Colonic mucosa (tissue), 4 donors: ENCODE measurements around the gene TBC1D16. TPM values are rescaled to one million over a fixed set of nuclear protein-coding genes. Genes with fewer than 3 reads are reported as not detected.
A peak's percentile ranks its signal among the peaks of the same experiment; 100 is the strongest.

Experiments used
- DNase-seq: peaks from one replicate; pipeline ENCODE4 v3.0.0-alpha.2; 2020
- H3K27ac ChIP-seq: fragments of 200-600 bp; one replicate; pipeline ENCODE4 v1.8.0; 2021
- H3K27me3 ChIP-seq: fragments of 200-600 bp; one replicate; pipeline ENCODE4 v1.8.0; 2021
- H3K36me3 ChIP-seq: fragments of 200-600 bp; one replicate; pipeline ENCODE4 v1.8.0; 2021
- H3K4me1 ChIP-seq: fragments of 200-600 bp; one replicate; pipeline ENCODE4 v1.8.0; 2021; ENCODE audit warnings: mild to moderate bottlenecking
- H3K4me3 ChIP-seq: fragments of 200-600 bp; one replicate; pipeline ENCODE4 v1.8.0; 2021
- H3K9ac ChIP-seq, 2 donors: one replicate each; pipeline ENCODE4 v1.7.0; 2013; ENCODE audit warnings: control low read depth in 2 of 2, low read depth in 2 of 2, low read length in 2 of 2
- H3K9me3 ChIP-seq: fragments of 200-600 bp; one replicate; pipeline ENCODE4 v1.8.0; 2021
- CTCF ChIP-seq: fragments of 200-600 bp; IDR thresholded peaks from one replicate; pipeline ENCODE4 v1.8.0; 2022; ENCODE audit warnings: antibody characterized with exemption, mild to moderate bottlenecking
- intact Hi-C: fragments of 100-400 bp; cut with DNase I; formaldehyde crosslinking; loops from one replicate; pipeline ENCODE4 v1.14.1; 2022
- total RNA-seq, 2 donors: library from RNA; stranded (reverse); fragmentation: NEBNext Ultra II Directional in 1 of 2; extraction: Animal tissue kit (Norgen Biotek cat#: 25700) in 1 of 2; gene quantifications; one replicate each; pipeline ENCODE4 v1.2.1, GENCODE V29; 2021
- donor health status: healthy.
- donor health status: DM: no; HTN: no; CAD: no.
- donor health status: DM: no; HTN: no; CAD: no.

Gene TBC1D16
- total RNA-seq, 2 donors from 2014 or later, result 14.4 to 19.8 TPM

GRCh38 chr17:79947351-79948031 lies 88.2 kb downstream of the TBC1D16 start:
- Histone ChIP-seq H3K36me3 (no peaks in the 10 kb centered on the region), H3K9ac (no peak overlapping the region), H3K27ac (no peak overlapping the region), H3K27me3 (no peaks in the 10 kb centered on the region), H3K9me3 (no peaks in the 10 kb centered on the region), H3K4me3 (no peak overlapping the region), H3K4me1 (no peaks in the 10 kb centered on the region)
- DNase-seq, result peak; percentile 15
- intact Hi-C loops, result no loop called here
- TF ChIP-seq CTCF, result no peak

- no peaks in the 10 kb centered on the region for H3K4me1 ChIP-seq
- H3K9me3 ChIP-seq, result no peaks in the 10 kb centered on the region
- H3K4me3 ChIP-seq, result no peak overlapping the region
- H3K36me3 ChIP-seq, result no peaks in the 10 kb centered on the region
- no peak overlapping the region for H3K27ac ChIP-seq
- intact Hi-C loops, result no loop called here
- H3K27me3 ChIP-seq, result no peaks in the 10 kb centered on the region
- TF ChIP-seq CTCF, result no peak
- peak; percentile 15 for DNase-seq
- no peak overlapping the region for H3K9ac ChIP-seq
Measured at GRCh38 chr17:79946352-79947231, 89.1 kb downstream of the TBC1D16 start.

DNA sequence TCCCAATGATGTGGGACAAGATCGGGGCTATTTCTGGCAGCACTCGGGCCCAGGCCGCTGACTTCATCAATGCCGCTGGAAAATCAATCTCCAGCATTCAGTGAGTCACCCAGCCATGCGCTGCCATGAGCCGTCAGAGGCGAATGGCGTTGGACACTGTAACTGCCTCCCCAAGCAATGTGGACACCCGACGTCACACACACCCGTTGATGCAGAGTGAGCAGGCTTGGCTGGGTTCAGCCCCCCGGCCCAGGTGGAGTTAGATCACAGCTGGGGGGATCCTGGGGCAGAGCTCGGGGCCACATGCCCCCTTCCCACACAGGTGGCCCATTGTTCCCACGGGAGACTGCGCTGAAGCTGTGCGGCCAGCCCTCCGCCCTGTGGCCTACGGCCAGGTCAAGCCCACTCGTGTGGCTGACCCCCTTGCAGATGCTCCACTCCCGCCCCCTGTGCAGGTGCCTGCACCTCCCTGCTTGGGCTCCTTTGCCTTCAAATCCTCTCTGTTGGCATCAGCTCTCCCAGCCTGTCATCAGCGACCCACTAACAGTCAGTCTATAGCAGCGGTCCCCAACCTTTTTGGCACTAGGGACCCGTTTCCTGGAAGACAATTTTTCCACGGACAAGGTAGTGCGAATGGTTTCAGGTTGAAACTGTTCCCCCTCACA lies 89.9 kb downstream of the TBC1D16 start:
- no peaks in the 10 kb centered on the region for H3K36me3 ChIP-seq
- H3K9ac ChIP-seq, result no peak overlapping the region
- no peak overlapping the region for H3K27ac ChIP-seq
- H3K27me3 ChIP-seq, result no peaks in the 10 kb centered on the region
- no peak for DNase-seq
- intact Hi-C loops, result no loop called here
- no peaks in the 10 kb centered on the region for H3K9me3 ChIP-seq
- H3K4me3 ChIP-seq, result no peak overlapping the region
- no peaks in the 10 kb centered on the region for H3K4me1 ChIP-seq
- no peak for TF ChIP-seq CTCF

DNA sequence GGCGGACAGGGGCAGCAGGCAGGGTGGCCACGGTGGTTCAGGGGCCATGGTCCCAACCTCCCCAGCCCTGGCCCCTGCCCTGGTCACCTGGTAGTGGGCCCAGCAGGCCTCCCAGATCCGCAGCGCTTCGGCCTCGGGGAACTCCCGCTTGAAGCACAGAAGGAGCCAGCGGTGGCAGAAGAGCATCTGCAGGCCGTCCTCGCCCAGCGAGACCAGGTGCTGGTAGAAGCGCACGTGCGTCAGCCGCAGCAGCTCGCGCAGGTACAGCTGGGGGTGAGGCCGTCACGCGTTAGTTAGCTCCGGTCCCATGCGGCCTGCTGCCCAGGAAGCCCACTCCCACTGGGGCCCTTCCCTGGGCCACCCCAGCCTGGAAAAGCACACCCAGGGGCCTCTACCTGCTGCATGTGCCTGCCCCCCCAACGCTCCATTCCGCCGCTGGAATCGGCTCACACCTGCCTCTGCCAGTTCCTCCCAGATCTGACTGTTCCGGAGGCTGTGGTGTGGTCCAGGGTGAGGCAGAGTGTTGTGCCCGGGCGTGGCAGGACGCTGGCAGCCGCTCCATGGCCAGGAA lies 90.8 kb downstream of the TBC1D16 start:
- DNase-seq, result peak; percentile 16
- H3K36me3 ChIP-seq, result no peaks in the 10 kb centered on the region
- no peak overlapping the region for H3K4me3 ChIP-seq
- intact Hi-C loops, result no loop called here
- no peak overlapping the region for H3K9ac ChIP-seq
- TF ChIP-seq CTCF, result no peak
- no peaks in the 10 kb centered on the region for H3K27me3 ChIP-seq
- H3K27ac ChIP-seq, result no peak overlapping the region
- no peaks in the 10 kb centered on the region for H3K4me1 ChIP-seq
- H3K9me3 ChIP-seq, result no peaks in the 10 kb centered on the region

- Histone ChIP-seq H3K27ac (no peak overlapping the region), H3K36me3 (no peaks in the 10 kb centered on the region), H3K9ac (no peak overlapping the region), H3K4me3 (no peak overlapping the region), H3K27me3 (no peaks in the 10 kb centered on the region), H3K9me3 (no peaks in the 10 kb centered on the region), H3K4me1 (no peaks in the 10 kb centered on the region)
- intact Hi-C loops, result no loop called here
- TF ChIP-seq CTCF, result no peak
- no peak for DNase-seq
Measured at GRCh38 chr17:79944251-79944812, 91.3 kb downstream of the TBC1D16 start.
